Right ventricle myocardium inferior (tissue), 1 donor: ENCODE results near the gene MAN2A2. TPM values are rescaled to one million over a fixed set of nuclear protein-coding genes. Genes with fewer than 3 reads are reported as not detected.

Experiments
- ATAC-seq: fragments of 200-7000 bp; cut with Tn5 transposase; one replicate; pipeline ENCODE4 v1.9.1; 2020; ENCODE audit warnings: mild to moderate bottlenecking, moderate library complexity
- DNase-seq: peaks from one replicate; pipeline ENCODE4 v3.0.0; 2021; ENCODE audit errors: missing footprints
- intact Hi-C: fragments of 100-400 bp; cut with DNase I; formaldehyde crosslinking; loops from one replicate; pipeline ENCODE4 v1.11.0; 2022
- total RNA-seq: library from RNA; stranded (reverse); fragmentation: NEBNext Ultra II Directional; extraction: Animal tissue kit (Norgen Biotek cat#: 25700); gene quantifications from one replicate; pipeline ENCODE4 v1.2.1, GENCODE V29; 2021
- donor health status: DM: no; HTN: yes; CAD: no; lungs with severe emphysema.

The MAN2A2 gene
- total RNA-seq, 1 donor from 2014 or later, result 133 TPM

DNA sequence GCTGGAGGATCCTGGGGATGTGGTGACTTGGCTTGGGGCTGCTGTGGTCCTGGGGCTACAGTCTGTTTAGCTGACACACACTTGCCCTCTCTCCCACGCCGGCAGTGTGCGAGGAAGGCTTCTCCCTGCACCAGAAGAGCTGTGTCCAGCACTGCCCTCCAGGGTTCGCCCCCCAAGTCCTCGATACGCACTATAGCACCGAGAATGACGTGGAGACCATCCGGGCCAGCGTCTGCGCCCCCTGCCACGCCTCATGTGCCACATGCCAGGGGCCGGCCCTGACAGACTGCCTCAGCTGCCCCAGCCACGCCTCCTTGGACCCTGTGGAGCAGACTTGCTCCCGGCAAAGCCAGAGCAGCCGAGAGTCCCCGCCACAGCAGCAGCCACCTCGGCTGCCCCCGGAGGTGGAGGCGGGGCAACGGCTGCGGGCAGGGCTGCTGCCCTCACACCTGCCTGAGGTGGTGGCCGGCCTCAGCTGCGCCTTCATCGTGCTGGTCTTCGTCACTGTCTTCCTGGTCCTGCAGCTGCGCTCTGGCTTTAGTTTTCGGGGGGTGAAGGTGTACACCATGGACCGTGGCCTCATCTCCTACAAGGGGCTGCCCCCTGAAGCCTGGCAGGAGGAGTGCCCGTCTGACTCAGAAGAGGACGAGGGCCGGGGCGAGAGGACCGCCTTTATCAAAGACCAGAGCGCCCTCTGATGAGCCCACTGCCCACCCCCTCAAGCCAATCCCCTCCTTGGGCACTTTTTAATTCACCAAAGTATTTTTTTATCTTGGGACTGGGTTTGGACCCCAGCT is 21.7 kb upstream of the MAN2A2 start:
- intact Hi-C loops, result no loop called here
- ATAC-seq, result no peak
- DNase-seq, result peak; percentile 60

DNA sequence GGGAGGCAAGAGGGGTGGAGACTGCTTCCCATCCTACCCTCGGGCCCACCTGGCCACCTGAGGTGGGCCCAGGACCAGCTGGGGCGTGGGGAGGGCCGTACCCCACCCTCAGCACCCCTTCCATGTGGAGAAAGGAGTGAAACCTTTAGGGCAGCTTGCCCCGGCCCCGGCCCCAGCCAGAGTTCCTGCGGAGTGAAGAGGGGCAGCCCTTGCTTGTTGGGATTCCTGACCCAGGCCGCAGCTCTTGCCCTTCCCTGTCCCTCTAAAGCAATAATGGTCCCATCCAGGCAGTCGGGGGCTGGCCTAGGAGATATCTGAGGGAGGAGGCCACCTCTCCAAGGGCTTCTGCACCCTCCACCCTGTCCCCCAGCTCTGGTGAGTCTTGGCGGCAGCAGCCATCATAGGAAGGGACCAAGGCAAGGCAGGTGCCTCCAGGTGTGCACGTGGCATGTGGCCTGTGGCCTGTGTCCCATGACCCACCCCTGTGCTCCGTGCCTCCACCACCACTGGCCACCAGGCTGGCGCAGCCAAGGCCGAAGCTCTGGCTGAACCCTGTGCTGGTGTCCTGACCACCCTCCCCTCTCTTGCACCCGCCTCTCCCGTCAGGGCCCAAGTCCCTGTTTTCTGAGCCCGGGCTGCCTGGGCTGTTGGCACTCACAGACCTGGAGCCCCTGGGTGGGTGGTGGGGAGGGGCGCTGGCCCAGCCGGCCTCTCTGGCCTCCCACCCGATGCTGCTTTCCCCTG is 21.0 kb upstream of the MAN2A2 start:
- peak; percentile 27 for DNase-seq
- intact Hi-C loops, result no loop called here

DNA sequence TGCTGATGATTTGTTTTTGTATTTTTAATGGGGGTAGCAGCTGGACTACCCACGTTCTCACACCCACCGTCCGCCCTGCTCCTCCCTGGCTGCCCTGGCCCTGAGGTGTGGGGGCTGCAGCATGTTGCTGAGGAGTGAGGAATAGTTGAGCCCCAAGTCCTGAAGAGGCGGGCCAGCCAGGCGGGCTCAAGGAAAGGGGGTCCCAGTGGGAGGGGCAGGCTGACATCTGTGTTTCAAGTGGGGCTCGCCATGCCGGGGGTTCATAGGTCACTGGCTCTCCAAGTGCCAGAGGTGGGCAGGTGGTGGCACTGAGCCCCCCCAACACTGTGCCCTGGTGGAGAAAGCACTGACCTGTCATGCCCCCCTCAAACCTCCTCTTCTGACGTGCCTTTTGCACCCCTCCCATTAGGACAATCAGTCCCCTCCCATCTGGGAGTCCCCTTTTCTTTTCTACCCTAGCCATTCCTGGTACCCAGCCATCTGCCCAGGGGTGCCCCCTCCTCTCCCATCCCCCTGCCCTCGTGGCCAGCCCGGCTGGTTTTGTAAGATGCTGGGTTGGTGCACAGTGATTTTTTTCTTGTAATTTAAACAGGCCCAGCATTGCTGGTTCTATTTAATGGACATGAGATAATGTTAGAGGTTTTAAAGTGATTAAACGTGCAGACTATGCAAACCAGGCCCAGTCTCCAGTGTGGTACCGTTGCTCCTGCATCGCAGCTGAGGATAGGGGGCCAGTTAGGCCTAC is 20.1 kb upstream of the MAN2A2 start:
- ATAC-seq, result no peak
- intact Hi-C loops, result no loop called here
- peak; percentile 60 for DNase-seq

More for the DNA sequence above, 21.0 kb upstream of the MAN2A2 start:
- no peak for ATAC-seq

DNA sequence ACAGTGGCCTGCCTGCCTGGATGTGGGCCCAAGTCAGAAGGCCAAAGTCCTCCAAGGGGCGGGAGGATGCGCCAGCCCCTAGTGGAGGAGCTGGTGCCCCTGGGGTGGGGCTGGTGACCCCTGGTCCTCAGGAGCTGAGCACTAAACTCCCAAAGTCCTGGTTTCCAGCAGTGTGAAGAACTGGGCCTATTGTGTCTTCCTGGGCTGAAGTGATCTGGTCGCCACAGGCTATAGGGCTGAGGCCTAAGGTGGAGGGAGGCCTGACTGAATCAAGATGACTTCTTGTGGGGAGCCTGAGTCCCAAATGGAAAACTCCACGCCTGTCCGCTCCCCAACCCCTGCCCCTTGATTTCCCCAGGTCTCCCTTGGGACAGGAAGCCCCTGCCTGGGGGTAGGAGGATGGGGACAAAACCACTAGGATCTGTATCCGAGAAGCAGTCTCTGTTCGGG is 19.6 kb upstream of the MAN2A2 start:
- ATAC-seq, result peak; percentile 2
- intact Hi-C loops, result no loop called here
- peak; percentile 28 for DNase-seq

DNA sequence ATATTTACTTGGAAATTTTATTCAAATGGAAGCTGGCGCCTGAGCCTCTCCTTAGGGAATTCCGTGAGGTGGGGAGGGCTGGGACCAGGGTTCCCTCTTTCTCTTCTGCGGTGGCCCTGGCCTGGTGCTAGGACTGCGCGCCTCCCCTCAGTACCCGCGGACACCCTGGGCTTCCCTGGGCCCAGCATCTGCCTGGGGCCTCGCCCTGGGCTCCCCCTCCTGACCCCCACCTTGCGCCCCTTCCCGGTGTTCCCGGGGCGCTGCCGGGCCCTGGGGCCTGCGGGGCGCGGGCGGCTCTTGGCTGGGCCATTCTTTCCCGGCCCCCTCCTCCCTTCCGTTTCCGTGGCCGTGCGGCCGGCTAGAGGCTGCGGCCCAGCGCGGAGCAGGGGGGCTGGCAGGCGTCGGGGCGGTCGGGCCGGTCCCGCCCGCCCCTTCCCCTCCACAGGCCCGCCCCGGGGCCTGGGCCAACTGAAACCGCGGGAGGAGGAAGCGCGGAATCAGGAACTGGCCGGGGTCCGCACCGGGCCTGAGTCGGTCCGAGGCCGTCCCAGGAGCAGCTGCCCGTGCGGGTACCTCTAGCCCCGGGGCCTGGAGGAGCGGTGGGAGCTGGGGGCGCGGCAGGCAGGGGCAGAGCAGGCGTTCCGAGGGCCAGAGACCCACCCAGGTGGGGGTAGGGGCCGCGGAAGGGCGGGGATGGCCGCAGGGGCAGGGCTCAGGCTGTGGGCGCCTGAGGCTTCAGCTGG is 19.0 kb upstream of the MAN2A2 start, which contains the start of gene FES:
Gene FES (plus strand): TSS at position 529 of the 743 bp plus-strand sequence. CDS start 542 bp downstream, outside the sequence.
- ATAC-seq (peak; percentile 77), DNase-seq (peak; percentile 94)
- intact Hi-C loops, result loop anchor here (1.0 to 2.0 kb wide), 2 partner anchors 13 to 167 kb away; partner anchors contain the start of gene BLM

DNA sequence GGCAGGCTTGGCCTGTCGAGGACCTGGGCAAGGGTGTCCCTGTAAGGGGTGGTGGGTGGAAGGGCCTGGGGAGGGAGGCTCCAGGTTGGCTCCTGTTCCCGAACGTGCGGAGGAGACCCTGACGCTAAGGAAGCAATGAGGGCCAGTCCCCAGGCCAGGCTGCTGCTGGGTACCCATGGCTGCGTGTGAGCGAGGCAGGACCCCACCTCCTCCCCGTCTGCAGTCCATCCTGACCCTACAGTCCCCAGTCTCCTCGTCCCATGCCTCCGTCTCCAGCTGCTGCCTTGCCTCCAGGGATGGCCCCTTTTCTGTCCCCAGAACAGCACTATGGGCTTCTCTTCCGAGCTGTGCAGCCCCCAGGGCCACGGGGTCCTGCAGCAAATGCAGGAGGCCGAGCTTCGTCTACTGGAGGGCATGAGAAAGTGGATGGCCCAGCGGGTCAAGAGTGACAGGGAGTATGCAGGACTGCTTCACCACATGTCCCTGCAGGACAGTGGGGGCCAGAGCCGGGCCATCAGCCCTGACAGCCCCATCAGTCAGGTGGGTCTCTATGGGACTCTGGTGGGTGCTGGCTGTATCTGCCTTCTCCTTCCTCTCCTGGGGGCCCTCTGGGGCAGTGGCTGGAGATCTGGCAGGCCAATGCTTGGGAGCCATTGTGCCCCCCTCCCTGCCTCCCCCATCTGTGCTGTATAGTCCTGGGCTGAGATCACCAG is 18.2 kb upstream of the MAN2A2 start:
- intact Hi-C loops, result loop anchor here (1.0 to 5.0 kb wide), 3 partner anchors 14 to 168 kb away; partner anchors contain the start of genes BLM and HDDC3
- DNase-seq, result no peak
- peak; percentile 6 for ATAC-seq

DNA sequence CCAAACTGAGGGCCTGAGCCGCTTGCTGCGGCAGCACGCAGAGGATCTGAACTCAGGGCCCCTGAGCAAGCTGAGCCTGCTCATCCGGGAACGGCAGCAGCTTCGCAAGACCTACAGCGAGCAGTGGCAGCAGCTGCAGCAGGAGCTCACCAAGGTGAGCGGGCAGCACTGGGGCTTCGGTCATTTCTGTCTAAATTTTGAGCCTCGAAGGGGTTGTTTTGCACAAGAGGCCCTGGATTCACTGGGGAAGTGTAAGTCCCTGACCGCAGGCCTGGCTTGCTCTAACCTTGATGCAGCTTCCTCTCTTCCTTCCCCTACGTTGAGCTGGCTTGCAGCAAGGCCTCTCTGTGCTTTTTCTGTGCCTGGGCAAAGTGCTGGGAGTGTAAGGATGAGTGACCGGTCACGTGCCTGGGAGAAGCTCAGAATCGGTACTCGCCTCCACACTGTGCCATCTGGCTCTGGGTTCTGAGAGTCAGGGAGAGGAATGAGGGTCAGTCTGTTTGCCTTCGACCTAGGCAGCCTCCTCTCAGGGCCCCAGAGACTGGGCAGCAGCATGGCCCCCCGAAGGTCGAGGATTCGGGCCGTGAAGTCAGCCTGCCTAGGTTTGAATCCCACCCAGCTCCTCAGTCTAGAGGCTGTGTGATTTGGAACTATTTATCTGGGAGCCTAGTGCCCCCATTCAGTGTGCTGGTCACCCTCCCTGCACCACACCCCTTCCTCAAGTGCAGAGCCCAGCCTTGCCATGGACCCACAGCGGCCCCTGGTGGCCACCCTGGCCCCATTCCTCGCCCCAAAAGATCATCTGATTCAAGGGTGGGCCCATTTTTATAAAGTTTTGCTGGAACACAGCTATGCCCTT is 17.4 kb upstream of the MAN2A2 start:
- peak; percentile 62 for ATAC-seq
- intact Hi-C loops, result loop anchor here (1.0 to 5.0 kb wide), 3 partner anchors 15 to 237 kb away; partner anchors contain the start of gene HDDC3
- peak; percentile 90 for DNase-seq

DNA sequence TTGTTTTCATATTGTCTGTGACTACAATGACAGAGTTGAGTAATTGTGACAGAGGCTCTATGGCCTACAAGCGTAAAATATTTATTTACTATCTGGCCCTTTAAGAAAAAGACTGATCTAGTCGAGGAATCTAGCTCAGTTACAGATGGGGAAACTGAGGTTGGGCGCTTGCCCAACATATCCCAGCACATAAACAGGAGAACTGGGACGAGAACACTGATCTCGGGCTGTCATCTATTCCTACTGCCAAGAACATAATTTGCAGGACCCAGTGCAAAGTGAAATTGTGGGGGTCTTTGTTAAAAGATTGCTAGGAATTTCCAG is 16.8 kb upstream of the MAN2A2 start:
- intact Hi-C loops, result loop anchor here (1.0 to 5.0 kb wide), 2 partner anchors 46 to 238 kb away; partner anchors contain the start of gene HDDC3
- ATAC-seq (no peak), DNase-seq (no peak)

DNA sequence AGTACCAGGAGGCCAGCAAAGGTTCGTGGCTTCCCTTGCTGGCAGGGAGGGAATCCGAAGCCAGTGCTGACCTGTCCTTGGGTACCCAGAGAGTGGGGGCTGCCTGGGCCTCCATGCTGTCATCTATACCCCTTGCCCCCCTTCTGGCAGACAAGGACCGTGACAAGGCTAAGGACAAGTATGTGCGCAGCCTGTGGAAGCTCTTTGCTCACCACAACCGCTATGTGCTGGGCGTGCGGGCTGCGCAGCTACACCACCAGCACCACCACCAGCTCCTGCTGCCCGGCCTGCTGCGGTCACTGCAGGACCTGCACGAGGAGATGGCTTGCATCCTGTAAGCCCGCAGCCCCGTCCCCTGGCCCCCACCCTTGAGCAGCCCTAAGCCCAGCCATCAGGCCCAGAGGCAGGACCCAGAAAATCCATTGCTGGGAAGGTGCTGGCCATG is 16.0 kb upstream of the MAN2A2 start:
- intact Hi-C loops, result loop anchor here (5.0 kb wide), 1 partner anchor 45 kb away; the partner anchor contains the start of gene HDDC3
- no peak for ATAC-seq
- DNase-seq, result peak; percentile 59

DNA sequence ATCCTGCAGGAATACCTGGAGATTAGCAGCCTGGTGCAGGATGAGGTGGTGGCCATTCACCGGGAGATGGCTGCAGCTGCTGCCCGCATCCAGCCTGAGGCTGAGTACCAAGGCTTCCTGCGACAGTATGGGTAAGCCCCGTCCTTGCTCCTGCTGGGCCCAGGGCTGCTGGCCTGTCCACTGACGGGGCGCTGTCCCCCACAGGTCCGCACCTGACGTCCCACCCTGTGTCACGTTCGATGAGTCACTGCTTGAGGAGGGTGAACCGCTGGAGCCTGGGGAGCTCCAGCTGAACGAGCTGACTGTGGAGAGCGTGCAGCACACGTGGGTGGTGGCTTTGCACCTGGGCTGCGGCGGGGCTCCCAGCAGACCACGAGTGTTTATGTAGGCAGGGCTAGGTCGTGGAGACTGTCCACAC is 13.8 kb upstream of the MAN2A2 start:
- ATAC-seq (no peak), DNase-seq (no peak)
- intact Hi-C loops, result loop anchor here (5.0 kb wide), 1 partner anchor 43 kb away; the partner anchor contains the start of gene HDDC3

DNA sequence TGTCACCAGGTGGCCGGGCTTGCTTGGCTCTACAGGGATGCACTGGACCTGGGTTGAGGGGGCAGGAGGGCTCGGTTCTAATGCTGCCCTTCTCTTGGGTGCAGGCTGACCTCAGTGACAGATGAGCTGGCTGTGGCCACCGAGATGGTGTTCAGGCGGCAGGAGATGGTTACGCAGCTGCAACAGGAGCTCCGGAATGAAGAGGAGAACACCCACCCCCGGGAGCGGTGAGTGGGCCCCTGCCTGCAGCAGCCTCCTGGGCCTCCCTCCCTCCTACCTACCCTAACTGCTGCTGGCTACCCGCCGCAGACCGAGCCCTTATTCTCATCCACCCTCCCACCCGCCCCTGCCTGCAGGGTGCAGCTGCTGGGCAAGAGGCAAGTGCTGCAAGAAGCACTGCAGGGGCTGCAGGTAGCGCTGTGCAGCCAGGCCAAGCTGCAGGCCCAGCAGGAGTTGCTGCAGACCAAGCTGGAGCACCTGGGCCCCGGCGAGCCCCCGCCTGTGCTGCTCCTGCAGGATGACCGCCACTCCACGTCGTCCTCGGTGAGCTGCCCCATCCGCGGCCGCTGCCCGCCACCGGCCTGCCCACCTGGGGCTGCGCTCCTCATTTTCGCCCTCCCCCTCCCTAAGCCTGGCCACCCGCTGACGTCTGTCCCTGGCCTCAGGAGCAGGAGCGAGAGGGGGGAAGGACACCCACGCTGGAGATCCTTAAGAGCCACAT is 13.2 kb upstream of the MAN2A2 start:
- ATAC-seq (no peak), DNase-seq (peak; percentile 50)
- intact Hi-C loops, result loop anchor here (5.0 kb wide), 1 partner anchor 42 kb away; the partner anchor contains the start of gene HDDC3

DNA sequence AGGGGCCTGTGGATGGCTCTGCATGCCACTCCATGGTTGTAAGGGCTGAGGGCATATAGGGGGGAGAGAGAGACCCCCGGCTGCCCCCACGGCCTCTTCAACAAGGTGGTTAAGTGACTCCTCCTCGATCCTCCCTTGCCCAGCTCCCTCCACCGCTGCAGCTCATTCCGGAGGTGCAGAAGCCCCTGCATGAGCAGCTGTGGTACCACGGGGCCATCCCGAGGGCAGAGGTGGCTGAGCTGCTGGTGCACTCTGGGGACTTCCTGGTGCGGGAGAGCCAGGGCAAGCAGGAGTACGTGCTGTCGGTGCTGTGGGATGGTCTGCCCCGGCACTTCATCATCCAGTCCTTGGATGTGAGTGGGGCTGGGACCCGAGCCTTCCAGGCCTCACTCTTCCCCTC is 12.3 kb upstream of the MAN2A2 start:
- DNase-seq (peak; percentile 11), ATAC-seq (no peak)
- intact Hi-C loops, result no loop called here

DNA sequence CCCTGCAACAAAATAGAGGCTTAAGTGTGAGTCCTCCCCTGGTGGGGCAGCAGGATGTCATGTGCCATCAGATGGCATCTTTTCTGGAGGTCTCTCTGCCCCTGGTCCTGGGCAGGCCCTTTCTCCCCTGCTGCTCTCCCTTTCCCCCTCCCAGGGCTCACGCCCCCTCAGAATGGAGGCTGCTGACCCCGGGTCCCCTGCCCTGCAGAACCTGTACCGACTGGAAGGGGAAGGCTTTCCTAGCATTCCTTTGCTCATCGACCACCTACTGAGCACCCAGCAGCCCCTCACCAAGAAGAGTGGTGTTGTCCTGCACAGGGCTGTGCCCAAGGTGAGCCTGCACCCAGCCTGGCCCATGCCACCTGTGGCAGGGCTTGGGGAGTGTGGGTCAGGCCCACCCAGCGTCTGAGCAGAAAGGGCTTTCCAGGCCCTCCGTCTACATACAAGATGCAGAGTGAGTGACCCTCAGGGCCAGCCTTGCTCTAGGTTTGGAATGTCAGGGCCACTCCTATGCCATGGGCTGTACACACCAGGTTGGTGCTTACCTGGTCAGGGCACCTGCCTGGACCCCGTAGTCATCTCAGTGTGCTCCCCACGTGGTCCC is 11.7 kb upstream of the MAN2A2 start:
- intact Hi-C loops, result no loop called here
- DNase-seq (peak; percentile 58), ATAC-seq (no peak)

DNA sequence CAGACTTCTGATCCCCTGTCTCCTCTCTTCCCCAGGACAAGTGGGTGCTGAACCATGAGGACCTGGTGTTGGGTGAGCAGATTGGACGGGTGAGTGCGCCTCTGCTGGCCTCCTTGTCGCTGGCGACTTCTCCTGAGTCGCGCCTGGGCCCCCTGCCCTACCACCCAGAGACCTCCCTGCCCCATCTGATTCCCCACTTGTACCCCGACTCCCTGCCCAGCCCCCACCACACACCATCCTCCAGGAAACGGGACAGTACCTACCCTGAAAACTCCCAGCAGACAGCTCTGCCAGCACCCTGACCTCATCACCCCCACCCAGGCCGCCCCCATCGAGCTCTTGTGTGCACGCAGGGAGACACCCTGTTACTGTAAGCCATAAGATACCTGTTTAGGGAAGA is 11.1 kb upstream of the MAN2A2 start:
- no peak for ATAC-seq
- intact Hi-C loops, result no loop called here
- peak; percentile 11 for DNase-seq

DNA sequence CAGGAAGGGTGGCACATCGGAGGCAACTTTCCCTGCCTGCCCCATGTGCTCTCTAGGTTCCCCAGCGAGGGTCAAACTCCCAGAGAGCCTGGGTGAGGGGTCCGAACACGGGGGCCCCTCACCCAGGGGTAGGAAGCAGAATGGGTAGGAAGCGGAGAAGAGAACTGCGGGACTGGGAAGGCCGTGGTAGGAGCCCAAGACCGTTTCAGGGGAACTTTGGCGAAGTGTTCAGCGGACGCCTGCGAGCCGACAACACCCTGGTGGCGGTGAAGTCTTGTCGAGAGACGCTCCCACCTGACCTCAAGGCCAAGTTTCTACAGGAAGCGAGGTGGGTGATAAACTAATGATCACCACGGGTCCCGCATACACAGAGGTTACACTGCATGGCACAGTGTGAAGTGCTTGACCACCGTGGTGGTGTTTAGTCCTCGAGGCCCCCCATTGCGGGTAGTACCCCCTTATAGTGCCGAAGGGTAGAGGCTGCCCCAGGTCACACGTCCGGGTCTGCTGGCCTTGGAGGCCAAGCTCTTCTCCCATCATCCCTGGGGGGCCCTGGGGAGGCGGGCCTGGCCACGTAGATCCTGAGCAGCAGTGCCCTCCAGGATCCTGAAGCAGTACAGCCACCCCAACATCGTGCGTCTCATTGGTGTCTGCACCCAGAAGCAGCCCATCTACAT is 10.5 kb upstream of the MAN2A2 start:
- no peak for ATAC-seq
- intact Hi-C loops, result no loop called here
- peak; percentile 26 for DNase-seq
